SK-N-MC (cell line): Measurements from ENCODE around the gene PRKCZ.

Source experiments
- EZH2 ChIP-seq: fragments of 200-600 bp; sonication (generic); IDR thresholded peaks from one replicate; pipeline ENCODE4 v1.6.1; 2017; ENCODE audit warnings: antibody characterized with exemption
- POLR2AphosphoS5 ChIP-seq: IDR thresholded peaks from 2 replicates; pipeline ENCODE4 v1.6.1; 2012; ENCODE audit warnings: mild to moderate bottlenecking, low read depth, low read length, borderline replicate concordance

- TF ChIP-seq POLR2AphosphoS5 (no peak), EZH2 (no peak)
Measured at GRCh38 chr1:2003541-2004131, 46.6 kb upstream of the PRKCZ start, which contains the start of gene CFAP74.
